Pons (tissue), 1 donor: ENCODE data around the gene ESYT2.
"Not testable (repeated sequence)": the region's sequence is repeated elsewhere in the genome, so short reads cannot be mapped to it uniquely, and the experiment has no call there.

Experiments
- DNase-seq: peaks from one replicate; pipeline ENCODE4 v3.0.0-alpha.2; 2016; ENCODE audit warnings: low spot score

ESYT2 gene

GRCh38 chr7:158724658-158725505, 104.4 kb downstream of the ESYT2 start:
- no peak for DNase-seq

- DNase-seq, result no peak
These were observed 105.5 kb downstream of the ESYT2 start for GRCh38 chr7:158723714-158724385.

DNA sequence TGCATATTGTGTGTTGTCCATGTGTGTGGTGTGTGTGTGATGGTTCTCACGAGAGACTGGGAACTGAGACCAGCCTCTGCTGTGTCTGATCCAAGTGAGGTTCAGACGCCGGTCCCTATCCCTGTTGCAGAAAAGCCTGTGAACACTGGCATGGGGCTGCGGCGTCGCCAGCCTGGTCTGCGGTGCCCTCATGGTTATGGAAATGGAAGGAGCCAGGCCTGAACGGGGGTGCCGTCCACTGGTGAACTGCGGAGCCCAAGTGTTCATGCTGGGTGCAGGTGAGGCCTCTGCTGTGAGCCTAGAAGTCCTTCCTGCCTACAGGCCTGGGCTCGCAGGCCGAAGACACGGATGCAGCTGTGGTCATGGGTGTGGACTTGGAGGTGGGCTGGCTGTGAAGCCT, 106.0 kb downstream of the ESYT2 start:
- DNase-seq, result no peak

DNA sequence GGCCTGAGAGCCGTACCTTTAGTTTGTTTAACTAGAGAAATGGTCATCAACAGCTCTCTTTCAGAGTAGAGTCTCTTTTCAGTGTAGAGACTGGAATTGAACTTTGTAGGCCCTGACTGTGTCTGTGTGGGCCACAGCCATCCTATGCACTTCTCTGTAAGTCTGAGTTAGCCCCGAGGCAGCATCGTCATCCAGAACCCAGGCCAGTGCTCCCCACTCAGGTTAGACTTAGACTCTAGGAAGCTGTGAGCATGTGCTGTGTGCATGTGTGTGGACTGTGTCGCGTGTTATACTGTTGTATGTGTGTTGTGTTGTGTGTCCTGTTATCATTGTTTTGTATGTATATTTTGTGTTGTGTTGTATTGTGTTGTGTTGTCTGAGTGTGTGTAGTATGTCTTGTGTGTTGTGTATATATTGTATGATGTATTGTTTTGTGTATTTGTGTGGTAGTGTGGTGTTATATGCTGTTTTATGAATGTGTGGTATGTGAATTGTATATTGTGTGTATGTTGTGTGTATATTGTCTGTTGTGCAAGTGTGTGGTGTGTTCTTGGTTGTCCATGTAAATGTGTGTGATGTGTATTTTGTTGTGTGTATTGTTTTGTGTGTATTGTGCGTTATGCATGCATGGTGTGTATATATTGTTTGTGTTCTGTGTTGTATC, 106.6 kb downstream of the ESYT2 start:
- DNase-seq, result no peak

DNA sequence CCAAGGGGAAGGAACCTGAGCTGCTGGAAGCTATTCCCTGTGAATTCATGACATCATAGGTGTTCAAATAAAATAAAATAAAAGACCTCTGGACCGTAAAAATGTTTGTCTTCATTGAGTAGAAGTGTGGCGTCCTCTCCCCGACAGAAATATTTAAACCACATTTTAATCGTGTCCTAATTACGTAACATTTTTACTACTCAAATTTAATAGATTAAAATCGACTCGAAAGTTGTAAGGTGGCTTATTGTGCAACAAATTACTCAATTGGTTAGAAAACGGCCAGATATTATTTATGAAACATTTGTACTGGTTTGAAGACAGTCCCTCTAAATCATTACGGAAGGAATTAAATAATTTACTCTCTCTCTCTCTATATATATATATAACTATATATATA, 109.2 kb downstream of the ESYT2 start:
- DNase-seq, result no peak

GRCh38 chr7:158716802-158717201, 112.5 kb downstream of the ESYT2 start:
- DNase-seq, result no peak

DNA sequence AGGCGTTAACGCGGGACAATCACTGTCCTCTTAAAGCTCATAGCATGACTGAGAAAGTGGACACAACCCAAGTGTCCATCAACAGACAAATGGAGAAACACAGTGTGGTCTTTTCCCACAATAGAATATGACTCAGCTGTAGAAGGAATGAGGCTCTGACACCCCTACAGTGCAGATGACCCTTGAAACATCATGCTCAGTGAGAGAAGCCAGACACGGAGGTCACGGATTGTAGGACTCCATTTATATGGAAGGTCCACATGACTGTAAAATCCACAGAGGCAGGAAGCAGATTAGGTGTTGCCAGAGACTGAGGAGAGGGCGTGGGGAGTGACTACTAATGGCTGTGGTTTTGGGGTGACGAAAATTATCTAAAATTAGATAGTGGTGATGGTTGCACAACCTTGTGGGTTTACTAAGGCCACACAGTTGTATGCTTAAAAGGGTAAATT, 118.6 kb downstream of the ESYT2 start:
- peak; percentile 7 for DNase-seq

- no peak for DNase-seq
These were observed 121.7 kb downstream of the ESYT2 start for GRCh38 chr7:158707610-158708009.

DNA sequence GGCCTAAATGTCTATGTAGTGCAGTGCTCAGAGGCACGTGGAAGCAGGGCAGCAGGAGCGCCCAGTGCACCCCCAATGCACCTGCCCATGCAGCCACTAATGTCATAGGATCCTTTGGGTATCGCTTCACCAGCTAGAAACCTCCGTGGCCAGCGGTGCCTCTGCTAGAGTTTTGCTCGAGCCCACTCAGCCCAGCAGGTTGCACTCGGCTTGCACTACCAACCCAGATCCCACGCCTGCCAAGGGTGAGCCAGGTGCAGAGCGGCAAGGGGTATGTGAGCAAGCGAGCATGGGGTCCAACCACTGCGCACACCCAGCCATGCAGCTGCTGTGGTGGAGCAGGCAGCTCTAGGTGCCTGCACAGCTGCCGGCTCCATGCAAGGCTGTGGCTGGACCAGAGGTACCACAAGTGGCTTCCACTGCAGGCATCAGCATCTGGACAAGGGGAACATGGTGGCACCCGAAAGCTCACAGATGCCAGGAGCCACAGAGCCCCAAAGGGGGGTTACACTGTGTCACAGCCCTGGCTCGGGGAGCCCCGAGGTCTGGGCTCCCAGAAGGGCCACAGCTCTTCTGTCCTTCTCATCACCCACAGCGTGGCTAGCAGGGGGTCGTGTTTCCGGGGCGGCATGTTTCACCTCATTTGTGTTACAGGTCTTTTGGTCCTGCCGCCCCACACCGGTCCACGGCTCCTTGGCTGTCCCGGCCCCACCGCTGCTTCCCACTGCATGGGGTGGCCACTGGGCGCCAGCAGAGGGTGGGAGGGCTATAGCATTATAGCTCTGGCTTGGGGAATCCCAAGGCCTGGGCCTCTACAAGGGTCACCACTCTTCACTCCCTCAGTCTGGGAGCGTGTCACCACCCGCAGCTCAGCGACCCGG, 122.4 kb downstream of the ESYT2 start:
- DNase-seq, result no peak

DNA sequence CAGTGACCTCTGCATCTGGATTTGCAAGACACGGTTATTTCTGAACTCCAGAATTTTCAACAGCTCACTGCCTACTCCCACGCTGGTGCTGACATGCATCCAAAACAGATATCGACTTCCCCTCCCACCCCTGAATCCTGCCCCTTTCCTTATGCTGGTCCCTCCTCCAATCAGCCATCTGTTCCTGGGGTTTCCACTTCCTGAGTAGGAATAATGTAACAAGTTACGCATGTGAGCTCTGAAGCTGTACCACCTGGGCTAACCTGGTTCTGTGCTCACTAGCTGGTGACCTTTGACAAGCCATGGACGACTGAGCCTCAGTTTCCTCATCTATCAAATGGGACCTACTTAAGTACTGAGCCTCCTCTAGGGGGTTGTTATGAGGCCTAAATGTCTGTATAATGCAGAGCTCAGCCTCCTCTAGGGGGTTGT, 123.0 kb downstream of the ESYT2 start:
- no peak for DNase-seq

DNA sequence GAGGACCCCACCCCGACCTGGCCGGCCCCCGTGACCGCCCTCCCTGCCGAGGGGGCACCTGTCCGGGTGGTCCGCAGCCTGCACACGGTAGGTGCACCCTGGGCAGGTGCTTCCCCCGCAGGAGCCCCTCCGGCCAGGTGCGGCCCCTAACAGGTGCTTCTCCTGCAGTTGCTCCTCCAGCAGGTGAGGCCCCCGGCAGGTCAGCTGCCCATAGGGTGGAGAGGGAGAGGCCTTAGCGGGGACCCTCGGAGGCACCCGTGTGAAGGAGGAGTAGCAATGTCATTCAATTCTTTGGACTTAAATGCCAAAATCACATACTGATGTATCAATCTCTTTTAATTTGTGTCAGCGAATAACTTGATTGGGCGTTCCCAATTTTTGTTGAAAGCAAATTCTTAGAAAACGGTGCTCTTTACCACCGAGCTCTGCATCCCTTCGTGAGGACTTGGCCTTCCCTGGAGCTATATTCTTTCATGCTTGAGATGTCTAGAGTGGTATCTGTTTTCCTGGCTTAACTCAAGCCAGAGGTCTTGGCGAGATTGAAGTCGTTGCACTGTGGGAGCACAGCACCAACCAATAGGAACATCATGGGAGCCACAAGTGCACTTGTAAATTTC, 124.0 kb downstream of the ESYT2 start:
- peak; percentile 19 for DNase-seq

- DNase-seq, result peak; percentile 98
These were observed 124.6 kb downstream of the ESYT2 start, which contains the start of gene NCAPG2 for GRCh38 chr7:158704524-158705233. TSS of gene NCAPG2 (minus strand) at chr7:158704804. CDS start at chr7:158701899, 2,905 bp downstream.

GRCh38 chr7:158703679-158704523, 125.4 kb downstream of the ESYT2 start:
- DNase-seq, result not testable (repeated sequence)

DNA sequence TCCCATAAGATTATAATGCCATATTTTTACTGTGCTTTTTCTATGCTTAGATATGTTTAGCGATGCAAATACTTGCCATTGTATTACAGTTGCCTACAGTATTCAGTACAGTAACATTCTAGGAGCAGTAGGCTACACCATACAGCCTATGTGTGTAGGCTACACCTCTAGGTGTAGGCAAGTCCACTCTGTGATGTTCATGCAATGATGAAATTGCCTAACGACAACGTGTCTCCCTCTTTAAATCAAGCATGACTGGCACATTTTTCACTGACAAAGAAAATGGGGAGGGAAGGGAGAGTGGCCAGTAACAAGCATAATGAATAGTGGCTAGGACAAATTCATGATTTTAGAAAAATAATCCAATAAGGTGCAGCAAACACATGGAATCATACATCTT, 126.4 kb downstream of the ESYT2 start:
- no peak for DNase-seq

DNA sequence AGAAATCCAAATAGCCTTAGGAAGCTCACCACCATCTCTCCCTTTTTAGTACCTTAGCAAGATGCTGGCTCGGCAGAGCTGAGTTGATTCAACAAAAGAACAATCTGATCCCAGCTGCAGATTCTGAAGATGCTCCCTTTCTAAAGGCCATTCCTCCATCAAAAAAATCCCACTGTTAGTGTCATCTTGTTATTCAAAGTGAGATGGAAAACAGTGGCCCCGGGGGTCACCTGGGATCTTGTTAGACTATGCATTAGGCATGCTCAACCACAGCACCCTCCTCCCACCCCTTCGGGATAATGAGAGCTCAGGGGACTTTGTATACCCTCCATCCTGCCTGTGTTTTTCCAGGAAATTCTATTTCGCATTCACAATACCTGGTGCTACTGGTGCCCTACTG, 127.1 kb downstream of the ESYT2 start:
- DNase-seq, result no peak

DNA sequence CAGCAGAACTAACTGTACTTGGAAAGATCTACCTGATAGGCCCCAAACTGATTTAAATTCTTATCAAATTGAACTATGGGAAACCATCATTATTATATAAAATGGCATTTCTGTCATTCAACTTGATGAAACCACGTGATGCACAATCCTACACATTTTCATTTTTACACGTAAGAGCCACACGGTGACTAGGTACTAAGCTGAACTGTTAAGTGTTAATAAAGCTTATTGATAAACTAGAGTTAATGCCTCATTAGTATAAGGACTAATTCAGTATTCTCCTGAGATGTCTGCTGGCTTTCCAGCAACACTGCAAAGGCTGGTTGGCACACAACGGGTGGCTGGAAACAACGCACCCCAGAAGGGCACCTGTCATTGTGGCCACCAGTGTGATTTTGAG, 129.3 kb downstream of the ESYT2 start:
- DNase-seq, result no peak

DNA sequence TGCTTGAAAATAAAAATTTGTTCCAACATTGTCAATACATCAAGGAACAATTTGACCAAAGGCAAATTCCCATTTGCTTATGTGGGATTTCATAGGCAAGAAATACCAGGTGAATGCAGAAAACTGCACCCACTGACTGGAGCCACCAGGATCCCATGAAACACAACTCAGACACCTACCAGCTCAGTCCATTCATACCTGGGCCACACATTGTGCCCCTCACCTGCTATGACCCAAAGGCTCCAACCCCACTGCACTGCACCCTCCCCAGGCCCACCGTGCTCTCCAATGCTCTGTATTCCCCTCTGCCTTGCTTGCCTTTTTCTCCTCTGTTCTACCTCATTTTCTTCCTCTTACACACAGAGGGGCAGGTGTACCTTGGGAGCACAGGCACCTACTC, 130.0 kb downstream of the ESYT2 start:
- no peak for DNase-seq

- DNase-seq, result no peak
These were observed 130.6 kb downstream of the ESYT2 start for GRCh38 chr7:158698657-158699195.

GRCh38 chr7:158697597-158697996, 131.7 kb downstream of the ESYT2 start:
- DNase-seq, result not testable (repeated sequence)
